Medulla oblongata (tissue), 1 donor: ENCODE measurements around the gene DNAL4.
"Not testable (repeated sequence)": the region's sequence is repeated elsewhere in the genome, so short reads cannot be mapped to it uniquely, and the experiment has no call there.

Experiments used
- DNase-seq: peaks from one replicate; pipeline ENCODE4 v3.0.0-alpha.2; 2015; ENCODE audit errors: extremely low spot score

The DNAL4 gene

GRCh38 chr22:38827510-38827909 is 33.6 kb upstream of the DNAL4 start:
- no peak for DNase-seq

GRCh38 chr22:38826801-38827200 is 32.9 kb upstream of the DNAL4 start:
- no peak for DNase-seq

GRCh38 chr22:38826386-38826785 is 32.4 kb upstream of the DNAL4 start:
- DNase-seq: no peak

- DNase-seq: peak; percentile 86
These were observed 30.6 kb upstream of the DNAL4 start for GRCh38 chr22:38824585-38824984.

- DNase-seq: no peak
These were observed 29.7 kb upstream of the DNAL4 start for GRCh38 chr22:38823637-38824036.

GRCh38 chr22:38823076-38823475 is 29.1 kb upstream of the DNAL4 start:
- no peak for DNase-seq

- DNase-seq: peak; percentile 5
These were observed 26.1 kb upstream of the DNAL4 start for GRCh38 chr22:38820020-38820419.

GRCh38 chr22:38819387-38819940 is 25.5 kb upstream of the DNAL4 start:
- no peak for DNase-seq

GRCh38 chr22:38817196-38817595 is 23.3 kb upstream of the DNAL4 start:
- DNase-seq: no peak

GRCh38 chr22:38815842-38816241 is 21.9 kb upstream of the DNAL4 start:
- no peak for DNase-seq

- no peak for DNase-seq
These were observed 17.3 kb upstream of the DNAL4 start for GRCh38 chr22:38811241-38811640.

- DNase-seq: not testable (repeated sequence)
These were observed 11.2 kb upstream of the DNAL4 start for GRCh38 chr22:38805041-38805593.

GRCh38 chr22:38802671-38803121 is 8.8 kb upstream of the DNAL4 start:
- DNase-seq: peak; percentile 48

GRCh38 chr22:38799265-38800002 is 5.5 kb upstream of the DNAL4 start:
- DNase-seq: no peak

GRCh38 chr22:38798496-38798895 is 4.6 kb upstream of the DNAL4 start:
- DNase-seq: no peak

- no peak for DNase-seq
These were observed 2.5 kb upstream of the DNAL4 start for GRCh38 chr22:38796262-38796957.

- DNase-seq: no peak
These were observed 1.6 kb upstream of the DNAL4 start for GRCh38 chr22:38795569-38795968.

- no peak for DNase-seq
These were observed 626 bp downstream of the DNAL4 start for GRCh38 chr22:38793317-38793716.

- no peak for DNase-seq
These were observed 1.1 kb downstream of the DNAL4 start for GRCh38 chr22:38792833-38793232.

- no peak for DNase-seq
These were observed 4.3 kb downstream of the DNAL4 start for GRCh38 chr22:38789606-38790005.

GRCh38 chr22:38788846-38789245 is 5.1 kb downstream of the DNAL4 start:
- no peak for DNase-seq

GRCh38 chr22:38788021-38788816 is 5.7 kb downstream of the DNAL4 start:
- peak; percentile 70 for DNase-seq
